ENCODE measurements around the gene KCNH5.

The KCNH5 gene

GRCh38 chr14:63045234-63045611 lies at the start of gene KCNH5:
KCNH5 (minus strand) TSS chr14:63045458; CDS start chr14:63045186, 272 bp downstream.
- peaks cover 10 to 48% of the 10 kb centered on the region in 2 donors for H3K27me3 ChIP-seq (ENCODE audit: control insufficient read depth in 1 of 2, insufficient read depth in 2 of 2, low read length in 2 of 2)
- H3K4me1 ChIP-seq (ENCODE audit: insufficient read depth, low read length) = peaks cover 3% of the 10 kb centered on the region
- H3K27ac ChIP-seq (ENCODE audit: low read depth, low read length) = no peak within 1 kb of the TSS
- H3K4me3 ChIP-seq (ENCODE audit: low read depth in 1 of 2, low read length in 2 of 2) = peak within 1 kb of the TSS in 1 of 2 donors; percentile 27
- no peaks in the 10 kb centered on the region for H3K36me3 ChIP-seq (ENCODE audit: insufficient read depth, low read length)
- no peaks in the 10 kb centered on the region for H3K9me3 ChIP-seq (ENCODE audit: low read length)
- H3K9ac ChIP-seq (ENCODE audit: low read length) = no peak within 1 kb of the TSS

- no peaks in the 10 kb centered on the region for H3K36me3 ChIP-seq (ENCODE audit: insufficient read depth, low read length)
- H3K27me3 ChIP-seq (ENCODE audit: control insufficient read depth in 1 of 2, insufficient read depth in 2 of 2, low read length in 2 of 2) = no peaks in the 10 kb centered on the region
- no peaks in the 10 kb centered on the region for H3K9me3 ChIP-seq (ENCODE audit: low read length)
- no peak overlapping the region for H3K4me3 ChIP-seq (ENCODE audit: low read depth in 1 of 2, low read length in 2 of 2)
- H3K9ac ChIP-seq (ENCODE audit: low read length) = no peak overlapping the region
- H3K4me1 ChIP-seq (ENCODE audit: insufficient read depth, low read length) = no peaks in the 10 kb centered on the region
- no peak overlapping the region for H3K27ac ChIP-seq (ENCODE audit: low read depth, low read length)
These were observed 46.2 kb upstream of the KCNH5 start for GRCh38 chr14:63091394-63091996.

GRCh38 chr14:63088865-63089264 lies 43.6 kb upstream of the KCNH5 start:
- Histone ChIP-seq H3K9me3 (ENCODE audit: low read length) (no peaks in the 10 kb centered on the region), H3K27me3 (ENCODE audit: control insufficient read depth in 1 of 2, insufficient read depth in 2 of 2, low read length in 2 of 2) (no peaks in the 10 kb centered on the region), H3K4me3 (ENCODE audit: low read depth in 1 of 2, low read length in 2 of 2) (no peak overlapping the region), H3K27ac (ENCODE audit: low read depth, low read length) (no peak overlapping the region), H3K4me1 (ENCODE audit: insufficient read depth, low read length) (no peaks in the 10 kb centered on the region), H3K9ac (ENCODE audit: low read length) (no peak overlapping the region), H3K36me3 (ENCODE audit: insufficient read depth, low read length) (no peaks in the 10 kb centered on the region)

GRCh38 chr14:63078569-63078968 lies 33.3 kb upstream of the KCNH5 start:
- Histone ChIP-seq H3K4me1 (ENCODE audit: insufficient read depth, low read length) (no peaks in the 10 kb centered on the region), H3K9me3 (ENCODE audit: low read length) (no peaks in the 10 kb centered on the region), H3K27me3 (ENCODE audit: control insufficient read depth in 1 of 2, insufficient read depth in 2 of 2, low read length in 2 of 2) (no peaks in the 10 kb centered on the region), H3K36me3 (ENCODE audit: insufficient read depth, low read length) (no peaks in the 10 kb centered on the region), H3K4me3 (ENCODE audit: low read depth in 1 of 2, low read length in 2 of 2) (no peak overlapping the region), H3K9ac (ENCODE audit: low read length) (no peak overlapping the region), H3K27ac (ENCODE audit: low read depth, low read length) (no peak overlapping the region)

- Histone ChIP-seq H3K27me3 (ENCODE audit: control insufficient read depth in 1 of 2, insufficient read depth in 2 of 2, low read length in 2 of 2) (no peaks in the 10 kb centered on the region), H3K9me3 (ENCODE audit: low read length) (no peaks in the 10 kb centered on the region), H3K4me3 (ENCODE audit: low read depth in 1 of 2, low read length in 2 of 2) (no peak overlapping the region), H3K4me1 (ENCODE audit: insufficient read depth, low read length) (no peaks in the 10 kb centered on the region), H3K9ac (ENCODE audit: low read length) (no peak overlapping the region), H3K27ac (ENCODE audit: low read depth, low read length) (no peak overlapping the region), H3K36me3 (ENCODE audit: insufficient read depth, low read length) (no peaks in the 10 kb centered on the region)
These were observed 31.2 kb upstream of the KCNH5 start for GRCh38 chr14:63076488-63076887.

- no peaks in the 10 kb centered on the region for H3K9me3 ChIP-seq (ENCODE audit: low read length)
- no peaks in the 10 kb centered on the region for H3K27me3 ChIP-seq (ENCODE audit: control insufficient read depth in 1 of 2, insufficient read depth in 2 of 2, low read length in 2 of 2)
- H3K27ac ChIP-seq (ENCODE audit: low read depth, low read length) = no peak overlapping the region
- H3K4me3 ChIP-seq (ENCODE audit: low read depth in 1 of 2, low read length in 2 of 2) = no peak overlapping the region
- no peaks in the 10 kb centered on the region for H3K4me1 ChIP-seq (ENCODE audit: insufficient read depth, low read length)
- no peaks in the 10 kb centered on the region for H3K36me3 ChIP-seq (ENCODE audit: insufficient read depth, low read length)
- no peak overlapping the region for H3K9ac ChIP-seq (ENCODE audit: low read length)
These were observed 10.4 kb upstream of the KCNH5 start for GRCh38 chr14:63055631-63056030.

- Histone ChIP-seq H3K9me3 (ENCODE audit: low read length) (no peaks in the 10 kb centered on the region), H3K4me1 (ENCODE audit: insufficient read depth, low read length) (no peaks in the 10 kb centered on the region), H3K27ac (ENCODE audit: low read depth, low read length) (no peak overlapping the region), H3K9ac (ENCODE audit: low read length) (no peak overlapping the region), H3K4me3 (ENCODE audit: low read depth in 1 of 2, low read length in 2 of 2) (no peak overlapping the region), H3K36me3 (ENCODE audit: insufficient read depth, low read length) (no peaks in the 10 kb centered on the region), H3K27me3 (ENCODE audit: control insufficient read depth in 1 of 2, insufficient read depth in 2 of 2, low read length in 2 of 2) (peaks cover 0 to 5% of the 10 kb centered on the region in 2 donors)
These were observed 6.7 kb upstream of the KCNH5 start for GRCh38 chr14:63051992-63052391.

GRCh38 chr14:63051301-63051700 lies 6.0 kb upstream of the KCNH5 start:
- H3K27me3 ChIP-seq (ENCODE audit: control insufficient read depth in 1 of 2, insufficient read depth in 2 of 2, low read length in 2 of 2) = peaks cover 0 to 10% of the 10 kb centered on the region in 2 donors
- H3K9ac ChIP-seq (ENCODE audit: low read length) = no peak overlapping the region
- peaks cover under 1% of the 10 kb centered on the region for H3K4me1 ChIP-seq (ENCODE audit: insufficient read depth, low read length)
- no peaks in the 10 kb centered on the region for H3K36me3 ChIP-seq (ENCODE audit: insufficient read depth, low read length)
- no peak overlapping the region for H3K4me3 ChIP-seq (ENCODE audit: low read depth in 1 of 2, low read length in 2 of 2)
- no peaks in the 10 kb centered on the region for H3K9me3 ChIP-seq (ENCODE audit: low read length)
- no peak overlapping the region for H3K27ac ChIP-seq (ENCODE audit: low read depth, low read length)

GRCh38 chr14:63050694-63051093 lies 5.4 kb upstream of the KCNH5 start:
- Histone ChIP-seq H3K9me3 (ENCODE audit: low read length) (no peaks in the 10 kb centered on the region), H3K4me1 (ENCODE audit: insufficient read depth, low read length) (peaks cover 3% of the 10 kb centered on the region), H3K27me3 (ENCODE audit: control insufficient read depth in 1 of 2, insufficient read depth in 2 of 2, low read length in 2 of 2) (peaks cover 0 to 16% of the 10 kb centered on the region in 2 donors), H3K9ac (ENCODE audit: low read length) (no peak overlapping the region), H3K36me3 (ENCODE audit: insufficient read depth, low read length) (no peaks in the 10 kb centered on the region), H3K4me3 (ENCODE audit: low read depth in 1 of 2, low read length in 2 of 2) (no peak overlapping the region), H3K27ac (ENCODE audit: low read depth, low read length) (no peak overlapping the region)

GRCh38 chr14:63046339-63047268 lies 1.3 kb upstream of the KCNH5 start:
- Histone ChIP-seq H3K9me3 (ENCODE audit: low read length) (no peaks in the 10 kb centered on the region), H3K4me1 (ENCODE audit: insufficient read depth, low read length) (peaks cover 3% of the 10 kb centered on the region), H3K27me3 (ENCODE audit: control insufficient read depth in 1 of 2, insufficient read depth in 2 of 2, low read length in 2 of 2) (peaks cover 10 to 45% of the 10 kb centered on the region in 2 donors), H3K9ac (ENCODE audit: low read length) (no peak overlapping the region), H3K27ac (ENCODE audit: low read depth, low read length) (no peak overlapping the region), H3K36me3 (ENCODE audit: insufficient read depth, low read length) (no peaks in the 10 kb centered on the region), H3K4me3 (ENCODE audit: low read depth in 1 of 2, low read length in 2 of 2) (peak overlapping the region in 1 of 2 donors; percentile 27)

- H3K4me3 ChIP-seq (ENCODE audit: low read depth in 1 of 2, low read length in 2 of 2) = peak overlapping the region in 1 of 2 donors; percentile 27
- H3K36me3 ChIP-seq (ENCODE audit: insufficient read depth, low read length) = no peaks in the 10 kb centered on the region
- no peak overlapping the region for H3K27ac ChIP-seq (ENCODE audit: low read depth, low read length)
- peaks cover 10 to 45% of the 10 kb centered on the region in 2 donors for H3K27me3 ChIP-seq (ENCODE audit: control insufficient read depth in 1 of 2, insufficient read depth in 2 of 2, low read length in 2 of 2)
- H3K4me1 ChIP-seq (ENCODE audit: insufficient read depth, low read length) = peaks cover 3% of the 10 kb centered on the region
- no peaks in the 10 kb centered on the region for H3K9me3 ChIP-seq (ENCODE audit: low read length)
- H3K9ac ChIP-seq (ENCODE audit: low read length) = no peak overlapping the region
These were observed 508 bp upstream of the KCNH5 start for GRCh38 chr14:63045612-63046320.
